Smooth muscle cell (in vitro differentiated cells): ENCODE measurements around the gene CHRDL1. TPM values are rescaled to one million over a fixed set of nuclear protein-coding genes. Genes with fewer than 3 reads are reported as not detected.

Source experiments
- DNase-seq: peaks from one replicate; lab custom pipeline; 2025; ENCODE audit not compliant: unreplicated experiment; lab: John Stamatoyannopoulos, UW
- H2AFZ ChIP-seq: fragments of 200-600 bp; sonication (generic); 2 replicates; pipeline ENCODE4 v1.6.0; 2016; ENCODE audit warnings: antibody characterized with exemption, low read depth, mild to moderate bottlenecking
- H3F3A ChIP-seq: fragments of 200-600 bp; sonication (generic); 2 replicates; pipeline ENCODE4 v1.6.0; 2017; ENCODE audit warnings: antibody characterized with exemption, low read depth
- H3K27ac ChIP-seq: fragments of 200-600 bp; sonication (generic); 2 replicates; pipeline ENCODE4 v1.5.1; 2016; ENCODE audit warnings: low read depth, mild to moderate bottlenecking
- H3K27me3 ChIP-seq: fragments of 200-600 bp; sonication (generic); 2 replicates; pipeline ENCODE4 v1.6.1; 2016; ENCODE audit warnings: low read depth, mild to moderate bottlenecking
- H3K36me3 ChIP-seq: fragments of 200-600 bp; sonication (generic); 2 replicates; pipeline ENCODE4 v1.5.1; 2016; ENCODE audit warnings: low read depth
- H3K4me1 ChIP-seq: fragments of 200-600 bp; sonication (generic); 2 replicates; pipeline ENCODE4 v1.5.1; 2016; ENCODE audit warnings: low read depth
- H3K4me2 ChIP-seq: fragments of 200-600 bp; sonication (generic); 2 replicates; pipeline ENCODE4 v1.6.0; 2016; ENCODE audit warnings: mild to moderate bottlenecking
- H3K4me3 ChIP-seq: fragments of 200-600 bp; sonication (generic); 2 replicates; pipeline ENCODE4 v1.5.1; 2016; ENCODE audit warnings: mild to moderate bottlenecking
- H3K79me2 ChIP-seq: fragments of 200-600 bp; sonication (generic); 2 replicates; pipeline ENCODE4 v1.6.0; 2016; ENCODE audit warnings: low read depth, mild to moderate bottlenecking
- H3K9ac ChIP-seq: fragments of 200-600 bp; sonication (generic); 2 replicates; pipeline ENCODE4 v1.6.0; 2016; ENCODE audit warnings: low read depth
- H3K9me3 ChIP-seq: fragments of 200-600 bp; sonication (generic); replicated peaks from 2 replicates; pipeline ENCODE4 v1.5.1; 2016; ENCODE audit warnings: low read depth
- H4K20me1 ChIP-seq: fragments of 200-600 bp; sonication (generic); 2 replicates; pipeline ENCODE4 v1.6.0; 2016; ENCODE audit warnings: low read depth
- WGBS: methylation state at CpG from one replicate; pipeline ENCODE4 v1.1.7; 2016; ENCODE audit warnings: low lambda C conversion rate; 5-methylcytosine and 5-hydroxymethylcytosine counted together
- polyA plus RNA-seq: library from polyadenylated mRNA; unstranded; fragments of >200 nt; fragmentation: Nextera tagmentation; extraction: Ambion mirVana; gene quantifications from 2 replicates; pipeline ENCODE4 v1.2.1, GENCODE V29; 2016
- total RNA-seq: library from RNA; depleted of rRNA; stranded (reverse); fragments of >200 nt; gene quantifications from 2 replicates; pipeline ENCODE4 v1.2.3, GENCODE V29; 2014
- TF ChIP-seq, protein P1 (sequence below): fragments of 200-600 bp; sonication (generic); IDR thresholded peaks from 2 replicates; pipeline ENCODE4 v1.5.1; 2017; ENCODE audit warnings: borderline replicate concordance, mild to moderate bottlenecking, antibody characterized with exemption; ENCODE audit not compliant: insufficient read depth, poor library complexity, severe bottlenecking

The CHRDL1 gene
- total and polyA plus RNA-seq, 2 experiments from 2014 or later = not detected

DNA sequence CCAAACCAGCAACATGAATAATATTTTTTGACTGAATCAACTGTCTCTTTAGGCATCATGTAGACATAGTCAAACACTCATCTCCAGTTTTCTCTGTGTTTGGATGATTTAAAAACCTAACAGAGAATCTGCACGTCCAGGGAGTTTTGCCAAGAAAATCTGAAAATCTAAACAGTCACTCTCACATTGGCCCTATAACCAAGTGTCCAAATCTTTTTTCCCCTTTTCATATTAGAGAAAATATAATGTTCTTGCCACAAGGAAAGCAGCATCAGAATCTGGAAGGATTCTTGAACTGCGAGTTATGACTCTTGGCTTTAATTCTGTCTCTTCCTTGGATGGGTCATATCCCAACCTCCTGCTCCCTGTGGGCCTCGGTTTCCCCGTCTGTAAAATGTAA, 8.8 kb upstream of the CHRDL1 start:
- Histone ChIP-seq H2AFZ (no peak overlapping the region), H3K79me2 (no peaks in the 10 kb centered on the region), H4K20me1 (no peaks in the 10 kb centered on the region), H3K27me3 (no peaks in the 10 kb centered on the region), H3K4me2 (no peak overlapping the region), H3K9me3 (no peaks in the 10 kb centered on the region), H3K9ac (no peak overlapping the region), H3K4me1 (no peaks in the 10 kb centered on the region), H3K36me3 (no peaks in the 10 kb centered on the region), H3K4me3 (no peak overlapping the region), H3K27ac (no peak overlapping the region), H3F3A (no peaks in the 10 kb centered on the region)
- TF ChIP-seq, protein P1, sequence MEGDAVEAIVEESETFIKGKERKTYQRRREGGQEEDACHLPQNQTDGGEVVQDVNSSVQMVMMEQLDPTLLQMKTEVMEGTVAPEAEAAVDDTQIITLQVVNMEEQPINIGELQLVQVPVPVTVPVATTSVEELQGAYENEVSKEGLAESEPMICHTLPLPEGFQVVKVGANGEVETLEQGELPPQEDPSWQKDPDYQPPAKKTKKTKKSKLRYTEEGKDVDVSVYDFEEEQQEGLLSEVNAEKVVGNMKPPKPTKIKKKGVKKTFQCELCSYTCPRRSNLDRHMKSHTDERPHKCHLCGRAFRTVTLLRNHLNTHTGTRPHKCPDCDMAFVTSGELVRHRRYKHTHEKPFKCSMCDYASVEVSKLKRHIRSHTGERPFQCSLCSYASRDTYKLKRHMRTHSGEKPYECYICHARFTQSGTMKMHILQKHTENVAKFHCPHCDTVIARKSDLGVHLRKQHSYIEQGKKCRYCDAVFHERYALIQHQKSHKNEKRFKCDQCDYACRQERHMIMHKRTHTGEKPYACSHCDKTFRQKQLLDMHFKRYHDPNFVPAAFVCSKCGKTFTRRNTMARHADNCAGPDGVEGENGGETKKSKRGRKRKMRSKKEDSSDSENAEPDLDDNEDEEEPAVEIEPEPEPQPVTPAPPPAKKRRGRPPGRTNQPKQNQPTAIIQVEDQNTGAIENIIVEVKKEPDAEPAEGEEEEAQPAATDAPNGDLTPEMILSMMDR = no peak
- no peak for DNase-seq
- WGBS = 63% methylated on average over 4 of the region's 4 CpGs

DNA sequence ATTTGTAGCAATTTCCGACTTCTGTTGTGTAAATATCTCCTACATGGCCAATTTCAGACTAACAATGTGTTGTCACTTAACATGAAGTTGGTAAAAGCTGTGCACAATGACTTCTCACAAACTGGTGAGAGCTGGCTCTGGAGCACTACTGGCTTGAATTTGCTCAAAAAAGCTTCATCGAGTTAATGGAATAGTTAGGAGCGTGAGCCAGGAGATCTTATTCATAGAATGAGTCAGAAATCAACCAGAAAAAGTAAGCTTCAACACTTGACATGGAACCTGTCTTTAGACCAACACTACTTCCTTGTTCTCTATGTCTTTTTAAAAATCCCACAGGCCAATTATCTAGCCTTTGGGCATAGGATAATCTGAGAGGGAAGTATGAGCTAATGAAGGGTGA, 7.9 kb upstream of the CHRDL1 start:
- no peak overlapping the region for H3K27ac ChIP-seq
- DNase-seq = no peak
- no peak overlapping the region for H3K9ac ChIP-seq
- no peak overlapping the region for H3K4me3 ChIP-seq
- TF ChIP-seq, protein P1 = no peak
- no peaks in the 10 kb centered on the region for H3K27me3 ChIP-seq
- WGBS = 87% methylated on average over 3 of the region's 3 CpGs
- no peaks in the 10 kb centered on the region for H3K4me1 ChIP-seq
- H3K36me3 ChIP-seq = no peaks in the 10 kb centered on the region
- H2AFZ ChIP-seq = no peak overlapping the region
- H4K20me1 ChIP-seq = no peaks in the 10 kb centered on the region
- no peaks in the 10 kb centered on the region for H3K79me2 ChIP-seq
- H3F3A ChIP-seq = no peaks in the 10 kb centered on the region
- H3K9me3 ChIP-seq = no peaks in the 10 kb centered on the region
- no peak overlapping the region for H3K4me2 ChIP-seq

DNA sequence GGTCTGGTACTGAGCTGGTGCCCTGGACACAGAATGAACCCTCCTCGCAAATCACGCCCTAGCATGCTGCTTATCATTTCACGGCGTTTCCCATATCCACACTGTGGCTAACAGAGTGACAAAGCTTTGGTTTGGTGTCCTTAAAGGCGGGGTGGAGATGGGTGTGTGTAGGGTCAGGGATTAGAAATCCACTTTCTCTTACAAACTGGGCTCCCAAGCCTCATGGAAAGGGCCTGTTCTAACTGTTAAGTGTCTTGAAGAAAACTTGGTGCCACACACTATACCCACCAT, 735 bp upstream of the CHRDL1 start:
- no peak overlapping the region for H3K27ac ChIP-seq
- no peak overlapping the region for H3K9ac ChIP-seq
- H3K4me3 ChIP-seq = peak overlapping the region; percentile 44
- no peak for DNase-seq
- 45% methylated on average over 5 of the region's 5 CpGs for WGBS
- H3F3A ChIP-seq = no peaks in the 10 kb centered on the region
- no peaks in the 10 kb centered on the region for H3K9me3 ChIP-seq
- H3K4me2 ChIP-seq = peak overlapping the region; percentile 80
- no peaks in the 10 kb centered on the region for H3K79me2 ChIP-seq
- H3K4me1 ChIP-seq = no peaks in the 10 kb centered on the region
- peaks cover 41% of the 10 kb centered on the region for H3K27me3 ChIP-seq
- TF ChIP-seq, protein P1 = no peak
- H4K20me1 ChIP-seq = no peaks in the 10 kb centered on the region
- no peaks in the 10 kb centered on the region for H3K36me3 ChIP-seq
- no peak overlapping the region for H2AFZ ChIP-seq

DNA sequence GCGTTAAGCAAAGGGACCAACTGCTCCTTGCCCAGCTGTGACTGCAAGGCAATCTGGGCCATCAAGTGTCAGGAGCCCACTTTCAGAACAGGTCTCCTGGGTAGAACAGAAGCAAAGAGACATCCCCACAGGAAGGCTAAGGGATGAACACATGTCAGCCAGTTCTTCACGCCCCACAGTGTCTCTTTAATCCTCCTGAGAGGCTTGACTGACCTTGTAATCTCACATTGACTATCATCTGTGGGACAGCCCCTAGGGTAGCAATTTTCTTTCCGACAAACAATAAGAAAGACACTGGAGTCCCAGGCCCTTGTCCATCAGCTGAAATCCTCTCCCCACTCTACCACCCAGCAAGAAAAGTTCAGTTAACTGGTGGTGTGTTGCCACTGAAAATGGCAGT, 1.0 kb downstream of the CHRDL1 start:
- Histone ChIP-seq H4K20me1 (no peaks in the 10 kb centered on the region), H3K27ac (no peak overlapping the region), H3K9ac (no peak overlapping the region), H3K9me3 (no peaks in the 10 kb centered on the region), H2AFZ (no peak overlapping the region), H3K36me3 (no peaks in the 10 kb centered on the region), H3F3A (no peaks in the 10 kb centered on the region), H3K4me1 (no peaks in the 10 kb centered on the region), H3K4me3 (no peak overlapping the region), H3K4me2 (no peak overlapping the region), H3K79me2 (no peaks in the 10 kb centered on the region), H3K27me3 (peaks cover 41% of the 10 kb centered on the region)
- WGBS = 76% methylated on average over 3 of the region's 3 CpGs
- no peak for DNase-seq
- TF ChIP-seq, protein P1 = no peak
